ENCODE measurements around the gene SETD1A. TPM values are rescaled to one million over a fixed set of nuclear protein-coding genes. Genes with fewer than 3 reads are reported as not detected.
A peak's percentile ranks its signal among the peaks of the same experiment; 100 is the strongest.

SETD1A gene
- total and polyA plus RNA-seq, 9 of the 15 experiments (the other 6 are each of a cell fraction or from before 2014, with no cell fraction given) = 0.08 to 36.0 (median 4.2) TPM

- TF ChIP-seq, protein P1, sequence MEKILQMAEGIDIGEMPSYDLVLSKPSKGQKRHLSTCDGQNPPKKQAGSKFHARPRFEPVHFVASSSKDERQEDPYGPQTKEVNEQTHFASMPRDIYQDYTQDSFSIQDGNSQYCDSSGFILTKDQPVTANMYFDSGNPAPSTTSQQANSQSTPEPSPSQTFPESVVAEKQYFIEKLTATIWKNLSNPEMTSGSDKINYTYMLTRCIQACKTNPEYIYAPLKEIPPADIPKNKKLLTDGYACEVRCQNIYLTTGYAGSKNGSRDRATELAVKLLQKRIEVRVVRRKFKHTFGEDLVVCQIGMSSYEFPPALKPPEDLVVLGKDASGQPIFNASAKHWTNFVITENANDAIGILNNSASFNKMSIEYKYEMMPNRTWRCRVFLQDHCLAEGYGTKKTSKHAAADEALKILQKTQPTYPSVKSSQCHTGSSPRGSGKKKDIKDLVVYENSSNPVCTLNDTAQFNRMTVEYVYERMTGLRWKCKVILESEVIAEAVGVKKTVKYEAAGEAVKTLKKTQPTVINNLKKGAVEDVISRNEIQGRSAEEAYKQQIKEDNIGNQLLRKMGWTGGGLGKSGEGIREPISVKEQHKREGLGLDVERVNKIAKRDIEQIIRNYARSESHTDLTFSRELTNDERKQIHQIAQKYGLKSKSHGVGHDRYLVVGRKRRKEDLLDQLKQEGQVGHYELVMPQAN (IDR thresholded peaks at IDR 0.05; ENCODE audit: borderline replicate concordance) = peak; percentile 88
- no peak for TF ChIP-seq MCM7 (IDR thresholded peaks at IDR 0.05)
- TF ChIP-seq ZBTB17 (CRISPR knock-in tag; IDR thresholded peaks at IDR 0.05) = peak; percentile 81
- no peak for TF ChIP-seq PRPF4 (IDR thresholded peaks at IDR 0.05; ENCODE audit: insufficient read depth, low read depth, low read length, poor library complexity, severe bottlenecking)
- TF ChIP-seq U2AF2 (optimal IDR thresholded peaks at IDR 0.05; ENCODE audit: low read depth, low read length) = no peak
- TF ChIP-seq TCFL5 (CRISPR knock-in tag; conservative IDR thresholded peaks at IDR 0.05) = no peak
- TF ChIP-seq SETDB1 (IDR thresholded peaks at IDR 0.05; ENCODE audit: low read length) = peak; percentile 89
- TF ChIP-seq CSDE1 (IDR thresholded peaks at IDR 0.05) = no peak; a peak in 1 of 4 replicates
- TF ChIP-seq ZNF444 (CRISPR knock-in tag; IDR thresholded peaks at IDR 0.05) = no peak
- TF ChIP-seq KLF6 (CRISPR knock-in tag; IDR thresholded peaks at IDR 0.05; ENCODE audit: borderline replicate concordance) = no peak
- no peak for TF ChIP-seq ZNF23 (CRISPR knock-in tag; IDR thresholded peaks at IDR 0.05)
- no peak for TF ChIP-seq ZNF699 (CRISPR knock-in tag; IDR thresholded peaks at IDR 0.05; ENCODE audit: insufficient replicate concordance)
- no peak; the same call in 1 of the 2 replicates for TF ChIP-seq ZNF583 (CRISPR knock-in tag; IDR thresholded peaks at IDR 0.05)
- TF ChIP-seq NCOA6 (IDR thresholded peaks at IDR 0.05) = no peak
- no peak for TF ChIP-seq PTTG1 (tag; IDR thresholded peaks at IDR 0.05; ENCODE audit: low read depth)
- TF ChIP-seq, protein P2, sequence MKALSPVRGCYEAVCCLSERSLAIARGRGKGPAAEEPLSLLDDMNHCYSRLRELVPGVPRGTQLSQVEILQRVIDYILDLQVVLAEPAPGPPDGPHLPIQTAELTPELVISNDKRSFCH (CRISPR knock-in tag; IDR thresholded peaks at IDR 0.05) = no peak
- TF ChIP-seq, protein P2 (tag; IDR thresholded peaks at IDR 0.05) = peak; percentile 93
- no peak for TF ChIP-seq NCOA2 (IDR thresholded peaks at IDR 0.05; ENCODE audit: partially characterized antibody in 2 of 2)
- no peak for TF ChIP-seq NFYB (IDR thresholded peaks at IDR 0.05; ENCODE audit: extremely low read depth, insufficient read length)
- TF ChIP-seq KLF16 (IDR thresholded peaks at IDR 0.05) = no peak
- no peak; the same call in 1 of the 2 replicates for TF ChIP-seq ZNF263 (CRISPR knock-in tag; IDR thresholded peaks at IDR 0.05; ENCODE audit: borderline replicate concordance)
- TF ChIP-seq, protein P3, sequence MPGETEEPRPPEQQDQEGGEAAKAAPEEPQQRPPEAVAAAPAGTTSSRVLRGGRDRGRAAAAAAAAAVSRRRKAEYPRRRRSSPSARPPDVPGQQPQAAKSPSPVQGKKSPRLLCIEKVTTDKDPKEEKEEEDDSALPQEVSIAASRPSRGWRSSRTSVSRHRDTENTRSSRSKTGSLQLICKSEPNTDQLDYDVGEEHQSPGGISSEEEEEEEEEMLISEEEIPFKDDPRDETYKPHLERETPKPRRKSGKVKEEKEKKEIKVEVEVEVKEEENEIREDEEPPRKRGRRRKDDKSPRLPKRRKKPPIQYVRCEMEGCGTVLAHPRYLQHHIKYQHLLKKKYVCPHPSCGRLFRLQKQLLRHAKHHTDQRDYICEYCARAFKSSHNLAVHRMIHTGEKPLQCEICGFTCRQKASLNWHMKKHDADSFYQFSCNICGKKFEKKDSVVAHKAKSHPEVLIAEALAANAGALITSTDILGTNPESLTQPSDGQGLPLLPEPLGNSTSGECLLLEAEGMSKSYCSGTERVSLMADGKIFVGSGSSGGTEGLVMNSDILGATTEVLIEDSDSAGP (CRISPR knock-in tag; IDR thresholded peaks at IDR 0.05) = no peak; the same call in 1 of the 2 replicates
- TF ChIP-seq CREB5 (CRISPR knock-in tag; IDR thresholded peaks at IDR 0.05) = peak; percentile 20; the same call in 1 of the 2 replicates
Measured at GRCh38 chr16:31032736-31033708, 75.5 kb downstream of the SETD1A start, which contains the start of gene STX4 (continued).
